ENCODE measurements around the gene CRHR1. TPM values are rescaled to one million over a fixed set of nuclear protein-coding genes. Genes with fewer than 3 reads are reported as not detected.

Gene CRHR1
- total RNA-seq, 2 donors from 2014 or later = 1.4 to 2.1 TPM

DNA sequence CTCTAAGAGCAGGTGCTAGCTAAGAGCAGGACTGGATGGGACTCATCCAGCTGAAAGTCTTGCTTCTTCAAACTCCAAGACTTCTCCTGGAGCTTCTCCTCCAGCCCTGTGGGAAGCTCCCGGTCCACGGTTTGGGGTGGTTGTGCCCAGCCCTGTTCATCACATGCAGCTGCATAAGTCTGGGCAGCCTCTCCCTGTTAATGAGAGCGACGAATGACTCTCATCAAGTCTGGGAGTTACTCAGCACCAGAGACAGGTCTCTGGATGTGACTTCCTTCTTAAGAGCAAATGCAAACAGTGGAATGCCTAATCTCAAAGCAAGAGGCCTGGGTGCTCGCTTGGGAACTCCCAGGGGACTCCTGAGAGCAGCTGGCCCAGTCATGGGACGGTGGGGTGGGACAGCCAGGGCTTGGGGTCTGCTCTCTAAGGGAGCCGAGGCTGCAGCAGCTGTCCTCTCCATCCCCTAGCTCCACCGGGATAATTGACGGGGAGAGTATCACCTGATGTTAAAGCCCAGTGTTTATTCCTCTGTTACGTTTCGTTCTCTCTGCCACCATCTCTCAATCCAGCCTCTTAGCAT, 35.3 kb upstream of the CRHR1 start:
- Histone ChIP-seq H3K9me3 (no peaks in the 10 kb centered on the region), H3K4me1 (replicated peaks) (no peaks in the 10 kb centered on the region), H3K27ac (no peak overlapping the region), H3K4me3 (no peak overlapping the region), H3K27me3 (replicated peaks; ENCODE audit: insufficient read depth) (peaks cover 2% of the 10 kb centered on the region), H3K36me3 (no peaks in the 10 kb centered on the region)
- TF ChIP-seq, protein P1, sequence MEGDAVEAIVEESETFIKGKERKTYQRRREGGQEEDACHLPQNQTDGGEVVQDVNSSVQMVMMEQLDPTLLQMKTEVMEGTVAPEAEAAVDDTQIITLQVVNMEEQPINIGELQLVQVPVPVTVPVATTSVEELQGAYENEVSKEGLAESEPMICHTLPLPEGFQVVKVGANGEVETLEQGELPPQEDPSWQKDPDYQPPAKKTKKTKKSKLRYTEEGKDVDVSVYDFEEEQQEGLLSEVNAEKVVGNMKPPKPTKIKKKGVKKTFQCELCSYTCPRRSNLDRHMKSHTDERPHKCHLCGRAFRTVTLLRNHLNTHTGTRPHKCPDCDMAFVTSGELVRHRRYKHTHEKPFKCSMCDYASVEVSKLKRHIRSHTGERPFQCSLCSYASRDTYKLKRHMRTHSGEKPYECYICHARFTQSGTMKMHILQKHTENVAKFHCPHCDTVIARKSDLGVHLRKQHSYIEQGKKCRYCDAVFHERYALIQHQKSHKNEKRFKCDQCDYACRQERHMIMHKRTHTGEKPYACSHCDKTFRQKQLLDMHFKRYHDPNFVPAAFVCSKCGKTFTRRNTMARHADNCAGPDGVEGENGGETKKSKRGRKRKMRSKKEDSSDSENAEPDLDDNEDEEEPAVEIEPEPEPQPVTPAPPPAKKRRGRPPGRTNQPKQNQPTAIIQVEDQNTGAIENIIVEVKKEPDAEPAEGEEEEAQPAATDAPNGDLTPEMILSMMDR (IDR thresholded peaks at IDR 0.05) = no peak
- TF ChIP-seq POLR2AphosphoS5 (IDR thresholded peaks at IDR 0.05) (no peak), POLR2A (IDR thresholded peaks at IDR 0.05) (no peak)
- intact Hi-C loops (cut with DNase I) = no loop called here
- DNase-seq (ENCODE audit: low spot score) = no peak
- WGBS = 70% methylated on average over 11 of the region's 11 CpGs

DNA sequence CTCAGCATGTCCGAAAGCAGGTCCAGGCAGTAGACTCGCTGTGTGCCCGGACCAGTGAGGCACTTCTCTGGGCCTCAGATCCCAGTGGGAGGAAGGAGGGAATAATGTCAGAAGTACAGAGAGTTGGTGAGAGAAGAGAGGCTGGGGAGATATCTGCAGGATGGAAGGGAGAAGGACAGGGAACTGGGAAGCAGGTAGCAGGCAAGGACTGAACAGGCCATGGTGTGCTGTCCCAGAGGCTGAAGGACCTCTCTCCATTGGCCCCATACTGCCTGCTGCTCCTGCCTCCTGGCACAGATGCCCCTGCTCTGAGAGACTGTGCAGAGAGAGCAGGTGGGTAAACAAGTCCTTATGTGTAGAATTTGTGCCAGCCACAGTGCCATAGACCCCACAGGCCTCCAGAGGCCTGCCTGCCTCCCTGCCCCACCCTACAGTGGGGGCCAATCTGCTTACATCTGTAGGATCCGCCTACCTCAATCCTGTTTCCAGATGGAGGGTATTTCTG, 34.2 kb upstream of the CRHR1 start:
- peaks cover 2% of the 10 kb centered on the region for H3K27me3 ChIP-seq (replicated peaks; ENCODE audit: insufficient read depth)
- H3K4me3 ChIP-seq = no peak overlapping the region
- H3K4me1 ChIP-seq (replicated peaks) = no peaks in the 10 kb centered on the region
- no peak overlapping the region for H3K27ac ChIP-seq
- no peak for DNase-seq (ENCODE audit: low spot score)
- H3K9me3 ChIP-seq = no peaks in the 10 kb centered on the region
- H3K36me3 ChIP-seq = no peaks in the 10 kb centered on the region
- WGBS = 92% methylated on average over 4 of the region's 4 CpGs
- intact Hi-C loops (cut with DNase I) = no loop called here
- TF ChIP-seq POLR2A (IDR thresholded peaks at IDR 0.05) (no peak), POLR2AphosphoS5 (IDR thresholded peaks at IDR 0.05) (no peak)
- TF ChIP-seq, protein P1 (IDR thresholded peaks at IDR 0.05) = no peak

DNA sequence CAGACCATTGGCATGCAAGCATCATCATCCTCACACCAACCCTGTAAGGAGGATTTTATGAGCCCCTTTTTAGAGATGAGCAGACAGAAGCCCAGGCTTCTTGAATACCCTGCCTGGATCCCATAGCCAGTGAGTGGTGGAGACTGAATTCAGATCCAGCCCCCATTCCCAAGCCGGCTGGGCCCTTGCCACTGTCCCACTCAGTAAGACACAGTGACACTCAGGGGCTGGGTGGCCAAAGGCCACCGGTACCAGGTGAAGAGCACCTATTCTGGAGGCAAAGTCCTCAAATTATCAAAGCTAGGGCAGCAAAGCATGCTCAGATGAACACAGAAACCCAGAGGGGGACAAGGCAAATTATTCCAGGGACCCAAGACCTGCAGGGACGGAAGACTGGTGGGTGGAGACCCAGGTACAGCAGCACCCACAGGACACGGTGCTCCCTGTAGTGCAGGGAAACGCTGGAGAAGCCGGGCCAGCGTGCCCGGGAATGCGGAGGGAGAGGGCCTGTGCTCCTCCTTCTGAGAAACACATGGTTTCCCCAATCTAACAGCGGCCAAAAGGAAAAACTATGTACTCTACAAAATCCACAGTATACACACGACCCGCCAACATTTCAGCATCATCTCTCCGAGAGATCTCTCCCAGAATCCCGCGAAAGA, 33.2 kb upstream of the CRHR1 start:
- DNase-seq (ENCODE audit: low spot score) = no peak
- TF ChIP-seq POLR2AphosphoS5 (IDR thresholded peaks at IDR 0.05) = no peak
- TF ChIP-seq, protein P1 (IDR thresholded peaks at IDR 0.05) = no peak
- TF ChIP-seq POLR2A (IDR thresholded peaks at IDR 0.05) = no peak
- no peaks in the 10 kb centered on the region for H3K9me3 ChIP-seq
- WGBS = 71% methylated on average over 15 of the region's 15 CpGs
- H3K36me3 ChIP-seq = no peaks in the 10 kb centered on the region
- no peak overlapping the region for H3K4me3 ChIP-seq
- no peak overlapping the region for H3K27ac ChIP-seq
- peaks cover 2% of the 10 kb centered on the region for H3K27me3 ChIP-seq (replicated peaks; ENCODE audit: insufficient read depth)
- H3K4me1 ChIP-seq (replicated peaks) = no peaks in the 10 kb centered on the region
- intact Hi-C loops (cut with DNase I) = no loop called here

DNA sequence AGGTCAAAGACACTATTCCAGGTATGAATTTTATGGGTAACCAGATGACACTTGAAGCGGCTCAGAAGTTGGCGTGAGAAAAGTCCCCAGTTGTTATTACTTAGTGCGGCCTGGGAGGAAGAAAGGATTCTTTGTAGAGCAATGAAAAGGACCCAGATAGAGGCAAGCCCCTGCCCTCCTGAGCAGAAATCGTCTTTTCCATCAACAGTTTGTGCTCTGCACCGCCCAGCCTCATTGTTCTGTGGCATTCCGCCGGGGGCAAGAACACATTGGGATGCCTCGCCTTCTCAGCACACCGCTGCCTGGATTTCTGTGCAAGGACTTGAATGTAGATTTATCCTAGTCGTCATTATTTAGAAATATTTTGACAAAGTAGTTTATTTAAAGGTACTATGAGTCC, 32.7 kb upstream of the CRHR1 start:
- DNase-seq (ENCODE audit: low spot score) = no peak
- 33% methylated on average over 10 of the region's 10 CpGs for WGBS
- Histone ChIP-seq H3K9me3 (no peaks in the 10 kb centered on the region), H3K4me1 (replicated peaks) (no peaks in the 10 kb centered on the region), H3K4me3 (no peak overlapping the region), H3K36me3 (no peaks in the 10 kb centered on the region), H3K27ac (no peak overlapping the region), H3K27me3 (replicated peaks; ENCODE audit: insufficient read depth) (peaks cover 2% of the 10 kb centered on the region)
- TF ChIP-seq, protein P1 (IDR thresholded peaks at IDR 0.05) = no peak
- no peak for TF ChIP-seq POLR2AphosphoS5 (IDR thresholded peaks at IDR 0.05)
- TF ChIP-seq POLR2A (IDR thresholded peaks at IDR 0.05) = no peak
- intact Hi-C loops (cut with DNase I) = no loop called here

DNA sequence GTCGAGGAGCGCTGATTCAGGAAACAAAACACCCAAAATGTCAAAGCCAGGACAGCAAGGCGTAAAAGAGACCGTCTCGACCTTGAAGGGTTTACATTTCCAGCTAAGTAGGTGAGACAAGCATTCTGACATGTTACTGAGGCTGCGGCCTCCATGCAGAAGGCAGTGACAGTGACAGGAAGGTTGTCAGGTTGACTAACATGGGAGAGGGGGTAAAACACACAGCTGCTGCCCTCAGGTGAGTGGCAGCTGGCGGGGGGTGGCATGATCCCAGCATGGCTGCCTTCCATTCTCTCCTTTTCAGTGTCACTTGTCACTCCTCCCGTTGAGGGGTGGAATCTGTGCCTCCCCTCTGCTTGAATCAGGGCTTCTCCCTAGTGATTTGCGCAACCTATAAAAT, 31.9 kb upstream of the CRHR1 start:
- no peak for DNase-seq (ENCODE audit: low spot score)
- Histone ChIP-seq H3K27ac (no peak overlapping the region), H3K4me3 (no peak overlapping the region), H3K27me3 (replicated peaks; ENCODE audit: insufficient read depth) (peaks cover 2% of the 10 kb centered on the region), H3K9me3 (no peaks in the 10 kb centered on the region), H3K36me3 (no peaks in the 10 kb centered on the region), H3K4me1 (replicated peaks) (no peaks in the 10 kb centered on the region)
- intact Hi-C loops (cut with DNase I) = no loop called here
- TF ChIP-seq, protein P1 (IDR thresholded peaks at IDR 0.05) = no peak
- TF ChIP-seq POLR2A (IDR thresholded peaks at IDR 0.05) (no peak), POLR2AphosphoS5 (IDR thresholded peaks at IDR 0.05) (no peak)
- WGBS = 76% methylated on average over 9 of the region's 9 CpGs
